A172 (cell line): ENCODE measurements around the gene PHKA2. TPM values are rescaled to one million over a fixed set of nuclear protein-coding genes. Genes with fewer than 3 reads are reported as not detected.
"Not testable (repeated sequence)": the region's sequence is repeated elsewhere in the genome, so short reads cannot be mapped to it uniquely, and the experiment has no call there.

ENCODE experiments used
- DNase-seq: peaks from one replicate; pipeline ENCODE4 v3.0.0-alpha.2; 2015; ENCODE audit warnings: low spot score
- total RNA-seq: library from RNA; depleted of rRNA; stranded (reverse); fragments of >200 nt; shearing (Covaris generic); gene quantifications from 2 replicates; pipeline ENCODE4 v1.2.3, GENCODE V29; 2014; rRNA removed

Gene PHKA2
- total RNA-seq, 1 experiment from 2014 or later = 13.2 TPM

- no peak for DNase-seq
Observed at GRCh38 chrX:18864390-18864920, 119.5 kb downstream of the PHKA2 start.

- no peak for DNase-seq
Observed at GRCh38 chrX:18861511-18861910, 122.4 kb downstream of the PHKA2 start.

- no peak for DNase-seq
Observed at GRCh38 chrX:18856645-18856997, 127.3 kb downstream of the PHKA2 start.

DNA sequence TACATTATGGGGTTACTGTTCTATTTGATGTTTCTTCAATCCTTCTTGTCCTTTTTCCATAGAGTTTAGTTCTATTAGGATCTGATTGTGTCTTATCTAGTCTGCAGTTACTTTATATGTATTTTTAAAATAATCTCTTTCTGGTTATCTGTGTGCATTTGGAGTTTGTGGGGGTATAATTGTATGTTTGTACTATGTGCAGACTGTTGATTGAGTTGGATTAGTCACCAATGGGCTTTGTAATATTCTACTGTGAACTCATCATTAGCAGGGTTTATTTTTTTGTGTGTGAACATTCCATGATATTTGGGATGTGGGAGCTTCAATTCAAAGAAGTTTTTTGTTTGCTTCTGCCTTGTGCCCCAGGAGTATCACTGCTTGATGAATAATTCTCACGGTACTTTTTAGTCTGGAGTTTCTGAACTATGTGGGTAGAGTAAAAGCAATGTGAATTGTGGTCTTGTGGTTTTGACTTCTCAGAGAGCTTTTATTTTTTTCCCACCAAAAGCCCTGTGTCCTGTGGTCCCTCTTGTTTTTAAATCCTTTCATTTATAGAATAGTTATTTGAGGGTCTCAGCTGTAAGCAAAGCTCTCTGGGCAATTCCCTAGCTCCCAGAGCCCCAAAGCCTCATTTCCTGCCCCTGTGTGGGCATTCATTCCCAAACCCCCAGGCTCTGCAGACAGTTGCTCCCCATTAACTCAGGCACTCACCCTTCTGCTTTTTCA is 127.8 kb downstream of the PHKA2 start:
- DNase-seq = peak; percentile 35

DNA sequence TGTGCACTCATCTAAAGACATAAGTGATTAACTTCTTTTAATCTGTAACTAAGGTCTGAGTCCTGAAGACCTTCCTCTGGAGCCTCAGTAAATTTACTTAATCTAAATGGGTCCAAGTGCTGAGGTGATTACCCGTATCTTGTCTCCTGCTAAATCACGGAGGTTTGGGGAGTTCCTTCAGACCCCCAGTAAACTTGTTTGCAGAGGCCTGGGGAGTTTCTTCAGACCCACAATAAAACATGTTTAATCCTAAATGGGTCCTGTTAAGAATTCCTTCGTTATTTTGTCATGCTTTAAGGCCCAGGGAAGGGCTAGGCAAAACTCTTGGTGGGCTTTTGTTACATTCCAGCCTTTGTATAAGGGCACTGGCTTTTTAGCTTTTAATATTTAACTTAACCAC is 136.0 kb downstream of the PHKA2 start:
- DNase-seq = not testable (repeated sequence)

Other genes with a start within 250 kb of the PHKA2 start
- gene ADGRG2, start 138.4 kb upstream of the PHKA2 start, total RNA-seq = 5.8 and 6.5 TPM in 2 replicates